Fibroblast of the aortic adventitia (primary cell): Measurements from ENCODE around the gene AGPAT4. TPM values are rescaled to one million over a fixed set of nuclear protein-coding genes. Genes with fewer than 3 reads are reported as not detected.

Source experiments
- DNase-seq: peaks from one replicate; pipeline ENCODE4 v3.0.0-alpha.2; 2010; ENCODE audit warnings: low read depth
- H3K4me3 ChIP-seq: 2 replicates; pipeline ENCODE4 v1.5.1; 2011; ENCODE audit warnings: low read depth, mild to moderate bottlenecking, control low read depth, low read length, moderate library complexity
- CTCF ChIP-seq: IDR thresholded peaks from 2 replicates; pipeline ENCODE4 v1.5.1; 2011; ENCODE audit warnings: mild to moderate bottlenecking, low read length, control low read depth, inconsistent platforms; ENCODE audit not compliant: insufficient read depth
- total RNA-seq: library from RNA; depleted of rRNA; stranded (reverse); fragments of >200 nt; gene quantifications from 2 replicates; pipeline ENCODE4 v1.2.3, GENCODE V29; 2012; ENCODE audit warnings: low replicate concordance

Gene AGPAT4
- total RNA-seq, 1 donor: 11.6 TPM

- TF ChIP-seq CTCF: no peak
- DNase-seq: no peak
- H3K4me3 ChIP-seq: no peak overlapping the region
These were observed 8.3 kb downstream of the AGPAT4 start for GRCh38 chr6:161265554-161265953.

DNA sequence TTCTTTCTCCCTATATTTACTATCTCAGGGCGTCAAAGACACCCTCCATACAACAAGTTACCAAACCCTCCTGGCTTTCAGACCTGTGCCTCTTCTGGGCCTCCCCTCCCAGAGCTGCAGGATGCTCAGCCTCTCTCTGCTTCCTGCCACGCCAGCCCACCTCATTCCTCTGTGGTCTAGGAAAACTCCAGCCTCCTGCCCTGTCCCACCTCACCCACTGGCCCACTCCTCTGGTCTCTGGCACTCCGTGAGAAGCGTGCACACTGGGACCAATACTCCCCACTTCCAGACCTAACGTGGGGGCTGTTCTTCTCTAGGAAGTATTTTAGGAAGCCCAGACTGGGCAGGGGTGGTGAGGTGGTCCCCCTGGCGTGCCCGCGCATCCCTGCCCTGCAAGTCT is 9.7 kb downstream of the AGPAT4 start:
- H3K4me3 ChIP-seq: no peak overlapping the region
- no peak for TF ChIP-seq CTCF
- DNase-seq: no peak

- no peak for DNase-seq
- TF ChIP-seq CTCF: no peak
- no peak overlapping the region for H3K4me3 ChIP-seq
These were observed 12.0 kb downstream of the AGPAT4 start for GRCh38 chr6:161261816-161262215.

GRCh38 chr6:161261325-161261724 is 12.5 kb downstream of the AGPAT4 start:
- no peak for TF ChIP-seq CTCF
- no peak overlapping the region for H3K4me3 ChIP-seq
- no peak for DNase-seq

- no peak overlapping the region for H3K4me3 ChIP-seq
- no peak for TF ChIP-seq CTCF
- DNase-seq: no peak
These were observed 14.6 kb downstream of the AGPAT4 start for GRCh38 chr6:161259302-161259701.

DNA sequence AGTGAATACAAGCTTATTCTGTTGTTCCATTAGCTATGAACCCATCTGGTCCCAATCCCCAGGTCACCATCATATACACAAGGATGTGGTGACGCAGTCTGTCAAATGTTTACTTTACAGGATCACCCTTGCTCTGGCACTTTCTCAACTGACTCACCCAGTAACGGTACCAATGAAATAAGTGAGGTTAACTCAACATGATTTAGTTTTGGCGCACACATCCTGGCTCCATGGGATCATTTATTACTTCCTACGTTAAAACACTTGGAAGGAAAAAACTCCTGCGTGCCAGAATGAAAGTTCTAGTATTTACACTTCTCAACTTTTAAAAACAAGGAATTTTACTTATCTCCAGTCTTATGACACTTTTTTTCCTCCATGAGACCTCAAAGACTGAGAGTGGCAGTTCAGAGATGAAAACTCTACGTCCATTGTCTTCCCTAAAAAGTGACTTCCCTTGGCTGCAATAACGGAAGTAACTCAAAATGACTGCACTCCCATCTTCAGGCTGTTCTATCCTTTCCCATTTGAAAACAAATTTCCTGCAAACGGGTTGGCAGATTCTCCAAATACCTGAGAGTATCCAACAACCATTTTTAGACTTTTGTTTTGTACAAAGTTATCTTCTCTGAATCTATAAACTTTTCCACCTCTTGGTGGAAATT is 15.9 kb downstream of the AGPAT4 start:
- peak; percentile 98 for DNase-seq
- no peak for TF ChIP-seq CTCF
- H3K4me3 ChIP-seq: peak overlapping the region; percentile 32

- H3K4me3 ChIP-seq: no peak overlapping the region
- TF ChIP-seq CTCF: no peak
- no peak for DNase-seq
These were observed 17.5 kb downstream of the AGPAT4 start for GRCh38 chr6:161256407-161256806.
